IPS DF 6.9 (cell line): Measurements from ENCODE around the gene C3orf85.
"Not testable (repeated sequence)": the region's sequence is repeated elsewhere in the genome, so short reads cannot be mapped to it uniquely, and the experiment has no call there.

Experiments
- DNase-seq: peaks from one replicate; pipeline ENCODE4 v3.0.0-alpha.2; 2013; ENCODE audit warnings: low read depth, low spot score
- H3K27ac ChIP-seq: one replicate; pipeline ENCODE4 v1.5.1; 2013; ENCODE audit warnings: low read length, control low read depth
- H3K27me3 ChIP-seq: 2 replicates; pipeline ENCODE4 v1.6.1; 2013; ENCODE audit warnings: mild to moderate bottlenecking, low read length; ENCODE audit not compliant: control insufficient read depth, insufficient read depth
- H3K36me3 ChIP-seq: 2 replicates; pipeline ENCODE4 v1.6.1; 2013; ENCODE audit warnings: low read length; ENCODE audit not compliant: control insufficient read depth, insufficient read depth
- H3K4me1 ChIP-seq: 2 replicates; pipeline ENCODE4 v1.6.1; 2013; ENCODE audit warnings: low read length; ENCODE audit not compliant: control insufficient read depth, insufficient read depth
- H3K4me3 ChIP-seq: 2 replicates; pipeline ENCODE4 v1.5.1; 2013; ENCODE audit warnings: mild to moderate bottlenecking, low read length
- H3K9me3 ChIP-seq: 2 replicates; pipeline ENCODE4 v1.6.1; 2013; ENCODE audit warnings: low read length, inconsistent platforms; ENCODE audit not compliant: control insufficient read depth, insufficient read depth
- WGBS: extraction: QIAGEN DNeasy Blood & Tissue Kit; methylation state at CpG from one replicate; pipeline ENCODE4 v1.1.7; 2013; ENCODE audit warnings: mixed read lengths, missing lambda C conversion rate; ENCODE audit not compliant: insufficient read length, insufficient coverage; 5-methylcytosine and 5-hydroxymethylcytosine counted together

C3orf85 gene

GRCh38 chr3:109117939-109118338 is 18.6 kb upstream of the C3orf85 start, which contains the start of gene MORC1:
TSS of gene MORC1 (minus strand) at chr3:109118134. CDS start at chr3:109118059, 75 bp downstream.
- no peak for DNase-seq
- no peak within 1 kb of the TSS for H3K4me3 ChIP-seq
- H3K27ac ChIP-seq, result no peak within 1 kb of the TSS
- no peaks in the 10 kb centered on the region for H3K9me3 ChIP-seq
- no peaks in the 10 kb centered on the region for H3K4me1 ChIP-seq
- H3K27me3 ChIP-seq, result no peaks in the 10 kb centered on the region
- no CpG with 5 or more reads among the region's 38 CpGs for WGBS
- H3K36me3 ChIP-seq, result no peaks in the 10 kb centered on the region

- H3K27ac ChIP-seq, result no peak overlapping the region
- no peak overlapping the region for H3K4me3 ChIP-seq
- no peaks in the 10 kb centered on the region for H3K27me3 ChIP-seq
- H3K4me1 ChIP-seq, result no peaks in the 10 kb centered on the region
- no peak for DNase-seq
- no peaks in the 10 kb centered on the region for H3K9me3 ChIP-seq
- no peaks in the 10 kb centered on the region for H3K36me3 ChIP-seq
- no CpG with 5 or more reads among the region's 7 CpGs for WGBS
Measured at GRCh38 chr3:109118584-109118983, 17.9 kb upstream of the C3orf85 start.

- no peaks in the 10 kb centered on the region for H3K36me3 ChIP-seq
- H3K4me3 ChIP-seq, result no peak overlapping the region
Measured at GRCh38 chr3:109122690-109123089, 13.8 kb upstream of the C3orf85 start.

GRCh38 chr3:109125902-109126301 is 10.6 kb upstream of the C3orf85 start:
- H3K27me3 ChIP-seq, result no peaks in the 10 kb centered on the region
- H3K9me3 ChIP-seq, result no peaks in the 10 kb centered on the region
- no peak overlapping the region for H3K27ac ChIP-seq
- no peak for DNase-seq
- no peaks in the 10 kb centered on the region for H3K36me3 ChIP-seq
- no peak overlapping the region for H3K4me3 ChIP-seq
- no peaks in the 10 kb centered on the region for H3K4me1 ChIP-seq

More at GRCh38 chr3:109122690-109123089, 13.8 kb upstream of the C3orf85 start:
- H3K9me3 ChIP-seq, result no peaks in the 10 kb centered on the region
- no peak overlapping the region for H3K27ac ChIP-seq
- H3K27me3 ChIP-seq, result no peaks in the 10 kb centered on the region
- no peaks in the 10 kb centered on the region for H3K4me1 ChIP-seq
- no peak for DNase-seq

GRCh38 chr3:109127553-109127952 is 9.0 kb upstream of the C3orf85 start:
- Histone ChIP-seq H3K4me1 (no peaks in the 10 kb centered on the region), H3K27ac (no peak overlapping the region), H3K27me3 (no peaks in the 10 kb centered on the region), H3K9me3 (no peaks in the 10 kb centered on the region), H3K36me3 (no peaks in the 10 kb centered on the region), H3K4me3 (no peak overlapping the region)
- DNase-seq, result no peak
- WGBS, result no CpG with 5 or more reads among the region's 2 CpGs

- H3K27ac ChIP-seq, result no peak overlapping the region
- H3K4me3 ChIP-seq, result no peak overlapping the region
- H3K27me3 ChIP-seq, result no peaks in the 10 kb centered on the region
- no peaks in the 10 kb centered on the region for H3K36me3 ChIP-seq
- no peaks in the 10 kb centered on the region for H3K4me1 ChIP-seq
- no peak for DNase-seq
- no peaks in the 10 kb centered on the region for H3K9me3 ChIP-seq
- WGBS, result no CpG with 5 or more reads among the region's 4 CpGs
Measured at GRCh38 chr3:109131276-109131675, 5.2 kb upstream of the C3orf85 start.

GRCh38 chr3:109132801-109133473 is 3.6 kb upstream of the C3orf85 start:
- Histone ChIP-seq H3K9me3 (no peaks in the 10 kb centered on the region), H3K27me3 (no peaks in the 10 kb centered on the region), H3K27ac (no peak overlapping the region), H3K4me3 (no peak overlapping the region), H3K4me1 (no peaks in the 10 kb centered on the region), H3K36me3 (no peaks in the 10 kb centered on the region)
- no peak for DNase-seq
- no CpG with 5 or more reads among the region's 5 CpGs for WGBS

GRCh38 chr3:109133474-109133816 is 3.1 kb upstream of the C3orf85 start:
- H3K27me3 ChIP-seq, H3K4me1 ChIP-seq, H3K4me3 ChIP-seq, DNase-seq, H3K36me3 ChIP-seq, H3K27ac ChIP-seq, H3K9me3 ChIP-seq: not testable (repeated sequence)
- WGBS, result no CpG with 5 or more reads among the region's 5 CpGs

GRCh38 chr3:109137761-109138160 is 1.2 kb downstream of the C3orf85 start:
- Histone ChIP-seq H3K4me1 (no peaks in the 10 kb centered on the region), H3K27me3 (no peaks in the 10 kb centered on the region), H3K4me3 (no peak overlapping the region), H3K27ac (no peak overlapping the region), H3K36me3 (no peaks in the 10 kb centered on the region), H3K9me3 (no peaks in the 10 kb centered on the region)
- DNase-seq, result no peak
- no CpG with 5 or more reads among the region's 2 CpGs for WGBS

GRCh38 chr3:109140318-109140717 is 3.8 kb downstream of the C3orf85 start:
- Histone ChIP-seq H3K36me3 (no peaks in the 10 kb centered on the region), H3K4me1 (no peaks in the 10 kb centered on the region), H3K9me3 (no peaks in the 10 kb centered on the region), H3K27ac (no peak overlapping the region), H3K27me3 (no peaks in the 10 kb centered on the region), H3K4me3 (no peak overlapping the region)
- no peak for DNase-seq
- WGBS, result no CpG with 5 or more reads among the region's 4 CpGs

- no peaks in the 10 kb centered on the region for H3K9me3 ChIP-seq
- no peak for DNase-seq
- H3K27ac ChIP-seq, result no peak overlapping the region
- H3K4me3 ChIP-seq, result no peak overlapping the region
- no peaks in the 10 kb centered on the region for H3K36me3 ChIP-seq
- H3K4me1 ChIP-seq, result no peaks in the 10 kb centered on the region
- H3K27me3 ChIP-seq, result no peaks in the 10 kb centered on the region
- WGBS, result no CpG with 5 or more reads among the region's 1 CpG
Measured at GRCh38 chr3:109143646-109144045, 7.1 kb downstream of the C3orf85 start.
